GM20000 (cell line): ENCODE data around the gene KLK11.

ENCODE experiments used
- DNase-seq: peaks from one replicate; pipeline ENCODE4 v3.0.0; 2012; ENCODE audit warnings: low spot score
- CTCF ChIP-seq: IDR thresholded peaks from 2 replicates; pipeline ENCODE4 v1.5.1; 2012; ENCODE audit warnings: mild to moderate bottlenecking, control low read depth; ENCODE audit errors: extremely low read depth, missing control alignments

KLK11 gene

GRCh38 chr19:51044327-51044726 lies 17.9 kb upstream of the KLK11 start:
- no peak for TF ChIP-seq CTCF
- no peak for DNase-seq

DNA sequence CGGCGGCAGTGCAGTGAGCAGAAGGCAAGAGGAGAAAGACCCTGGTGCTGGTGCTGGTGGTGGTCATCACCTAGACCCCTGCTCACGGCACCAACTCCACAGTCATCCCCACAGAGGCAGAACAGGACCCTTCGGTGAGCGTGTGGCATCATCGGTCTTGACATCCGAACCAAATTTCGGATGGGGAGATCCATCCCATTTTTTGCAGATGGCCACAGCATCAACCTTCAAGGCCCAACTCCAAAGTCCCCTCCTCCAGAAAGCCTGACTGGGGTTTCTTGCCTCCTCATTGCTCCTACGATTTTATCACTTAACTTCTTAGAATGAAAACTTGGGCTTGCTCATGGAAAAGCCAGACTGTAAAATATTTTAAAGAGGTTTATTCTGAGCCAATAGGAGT lies 17.1 kb upstream of the KLK11 start:
- no peak for TF ChIP-seq CTCF
- DNase-seq = no peak

- TF ChIP-seq CTCF = no peak
- DNase-seq = no peak
Measured at GRCh38 chr19:51040151-51040550, 13.7 kb upstream of the KLK11 start.

GRCh38 chr19:51036519-51036918 lies 10.1 kb upstream of the KLK11 start:
- no peak for TF ChIP-seq CTCF
- no peak for DNase-seq

- no peak for DNase-seq
- TF ChIP-seq CTCF = no peak
Measured at GRCh38 chr19:51034704-51035103, 8.3 kb upstream of the KLK11 start, which contains the start of gene KLK12. Gene KLK12 (minus strand): TSS chr19:51035002. CDS start chr19:51034621, 381 bp downstream.

- no peak for DNase-seq
- TF ChIP-seq CTCF = no peak
Measured at GRCh38 chr19:51031880-51032225, 5.4 kb upstream of the KLK11 start.

- no peak for TF ChIP-seq CTCF
- no peak for DNase-seq
Measured at GRCh38 chr19:51031220-51031879, 4.9 kb upstream of the KLK11 start.
